CD8-positive, alpha-beta memory T cell (primary cell): Measurements from ENCODE around the gene L3MBTL3. TPM values are rescaled to one million over a fixed set of nuclear protein-coding genes. Genes with fewer than 3 reads are reported as not detected.

ENCODE experiments used
- CTCF ChIA-PET: fragments of 350-600 bp; sonication (Branson Sonifier 250); formaldehyde crosslinking; loops from one replicate; lab custom pipeline; 2021; ENCODE audit warnings: antibody characterized with exemption; lab: Charles Lee
- POLR2A ChIA-PET: fragments of 350-600 bp; sonication (Branson Sonifier 250); formaldehyde crosslinking; loops from one replicate; lab custom pipeline; 2021; ENCODE audit warnings: antibody characterized with exemption; lab: Charles Lee
- DNase-seq, 5 donors: peaks; one replicate each; pipeline versions ENCODE4 v3.0.0 to v3.0.0-alpha.2; 2020 to 2022; ENCODE audit warnings: mixed read lengths in 1 of 5
- H3K27ac ChIP-seq: one replicate; pipeline ENCODE4 v1.7.0; 2013; ENCODE audit warnings: low read depth, mild to moderate bottlenecking, low read length, moderate library complexity
- H3K27me3 ChIP-seq: 2 replicates; pipeline ENCODE4 v1.7.0; 2013; ENCODE audit warnings: low read length, mild to moderate bottlenecking; ENCODE audit not compliant: insufficient read depth, poor library complexity, severe bottlenecking
- H3K36me3 ChIP-seq: 2 replicates; pipeline ENCODE4 v1.7.0; 2013; ENCODE audit warnings: mild to moderate bottlenecking, low read length, moderate library complexity; ENCODE audit not compliant: insufficient read depth
- H3K4me1 ChIP-seq: 2 replicates; pipeline ENCODE4 v1.7.0; 2013; ENCODE audit warnings: mild to moderate bottlenecking, low read length, moderate library complexity; ENCODE audit not compliant: insufficient read depth
- H3K4me3 ChIP-seq: 2 replicates; pipeline ENCODE4 v1.7.0; 2013; ENCODE audit warnings: mild to moderate bottlenecking, low read length
- H3K9me3 ChIP-seq: 2 replicates; pipeline ENCODE4 v1.7.0; 2013; ENCODE audit warnings: mild to moderate bottlenecking, low read length
- H3K27ac Mint-ChIP-seq, 8 donors: one replicate each; pipeline ENCODE4 v1.8.0; 2020 to 2021; ENCODE audit warnings: mixed read lengths in 8 of 8, mild to moderate bottlenecking in 6 of 8, inconsistent platforms in 3 of 8, moderate library complexity in 3 of 8
- H3K27me3 Mint-ChIP-seq, 2 donors: one replicate each; pipeline ENCODE4 v1.8.0; 2020 to 2021; ENCODE audit warnings: mixed read lengths in 2 of 2, mild to moderate bottlenecking in 1 of 2, moderate library complexity in 1 of 2
- H3K36me3 Mint-ChIP-seq, 3 donors: one replicate each; pipeline ENCODE4 v1.8.0; 2020 to 2021; ENCODE audit warnings: mixed read lengths in 3 of 3, inconsistent platforms in 1 of 3, mild to moderate bottlenecking in 1 of 3
- H3K4me1 Mint-ChIP-seq, 3 donors: one replicate each; pipeline ENCODE4 v1.8.0; 2020 to 2021; ENCODE audit warnings: mixed read lengths in 3 of 3, inconsistent platforms in 1 of 3, mild to moderate bottlenecking in 1 of 3
- H3K4me3 Mint-ChIP-seq, 7 donors: one replicate each; pipeline ENCODE4 v1.8.0; 2020 to 2021; ENCODE audit warnings: mixed read lengths in 7 of 7, mild to moderate bottlenecking in 6 of 7, moderate library complexity in 4 of 7, inconsistent platforms in 2 of 7
- H3K9me3 Mint-ChIP-seq, 5 donors: one replicate each; pipeline ENCODE4 v1.8.0; 2020 to 2022; ENCODE audit warnings: mixed read lengths in 5 of 5, mild to moderate bottlenecking in 3 of 5, moderate library complexity in 2 of 5, inconsistent platforms in 1 of 5
- polyA plus RNA-seq: library from polyadenylated mRNA; unstranded; fragments of 300-500 nt; fragmentation: Illumina TruSeq; gene quantifications from one replicate; pipeline ENCODE4 v1.2.3, GENCODE V29; 2021
- total RNA-seq, 2 experiments: library from RNA; stranded (reverse); gene quantifications; one replicate each; pipeline ENCODE4 v1.2.3, GENCODE V29; 2021

L3MBTL3 gene
- total and polyA plus RNA-seq, 3 experiments from 2014 or later, result 6.6 to 11.1 (median 10.2) TPM

- no peaks in the 10 kb centered on the region for H3K27me3 ChIP-seq
- H3K4me3 ChIP-seq, result no peak overlapping the region
- no peak for DNase-seq
- no peak overlapping the region for H3K27ac ChIP-seq
- Mint-ChIP-seq H3K27ac (no peak overlapping the region), H3K36me3 (peaks cover 5 to 45% (median 18%) of the 10 kb centered on the region in 3 donors), H3K27me3 (no peaks in the 10 kb centered on the region), H3K9me3 (no peaks in the 10 kb centered on the region), H3K4me3 (no peak overlapping the region), H3K4me1 (peaks cover 24 to 38% (median 31%) of the 10 kb centered on the region in 3 donors)
- peaks cover 4% of the 10 kb centered on the region for H3K4me1 ChIP-seq
- H3K9me3 ChIP-seq, result no peaks in the 10 kb centered on the region
- H3K36me3 ChIP-seq, result no peaks in the 10 kb centered on the region
- POLR2A ChIA-PET, result no interaction called here
- CTCF ChIA-PET, result no interaction called here
Observed at GRCh38 chr6:130043344-130043743, 25.0 kb downstream of the L3MBTL3 start.

- POLR2A ChIA-PET, result no interaction called here
- Histone ChIP-seq H3K27me3 (no peaks in the 10 kb centered on the region), H3K36me3 (peaks cover 6% of the 10 kb centered on the region), H3K4me3 (no peak overlapping the region), H3K4me1 (peaks cover 4% of the 10 kb centered on the region), H3K9me3 (no peaks in the 10 kb centered on the region), H3K27ac (no peak overlapping the region)
- Mint-ChIP-seq H3K9me3 (no peaks in the 10 kb centered on the region), H3K36me3 (peaks cover 5 to 62% (median 27%) of the 10 kb centered on the region in 3 donors), H3K27me3 (no peaks in the 10 kb centered on the region), H3K27ac (peak overlapping the region in 1 of 8 donors; percentile 9), H3K4me3 (no peak overlapping the region), H3K4me1 (peaks cover 14 to 23% (median 23%) of the 10 kb centered on the region in 3 donors)
- CTCF ChIA-PET, result no interaction called here
- no peak for DNase-seq
Observed at GRCh38 chr6:130045622-130046021, 27.2 kb downstream of the L3MBTL3 start.

- Mint-ChIP-seq H3K36me3 (peaks cover 6 to 70% (median 34%) of the 10 kb centered on the region in 3 donors), H3K27me3 (no peaks in the 10 kb centered on the region), H3K9me3 (no peaks in the 10 kb centered on the region), H3K4me1 (peaks cover 5 to 13% (median 13%) of the 10 kb centered on the region in 3 donors), H3K27ac (no peak overlapping the region), H3K4me3 (no peak overlapping the region)
- no peak overlapping the region for H3K4me3 ChIP-seq
- POLR2A ChIA-PET, result no interaction called here
- H3K36me3 ChIP-seq, result peaks cover 14% of the 10 kb centered on the region
- H3K4me1 ChIP-seq, result no peaks in the 10 kb centered on the region
- H3K27ac ChIP-seq, result no peak overlapping the region
- no peaks in the 10 kb centered on the region for H3K27me3 ChIP-seq
- CTCF ChIA-PET, result interaction anchor here (0.7 to 1.3 kb wide), 2 partner anchors 102 to 236 kb away, joined by 3 read pairs; no protein-coding TSS in a partner anchor
- H3K9me3 ChIP-seq, result no peaks in the 10 kb centered on the region
- no peak for DNase-seq
Observed at GRCh38 chr6:130046671-130047070, 28.3 kb downstream of the L3MBTL3 start.

GRCh38 chr6:130047088-130047995 lies 29.0 kb downstream of the L3MBTL3 start:
- Mint-ChIP-seq H3K27ac (peak overlapping the region in 1 of 8 donors; percentile 82), H3K4me3 (no peak overlapping the region), H3K27me3 (no peaks in the 10 kb centered on the region), H3K4me1 (peaks cover 4 to 11% (median 11%) of the 10 kb centered on the region in 3 donors), H3K9me3 (no peaks in the 10 kb centered on the region), H3K36me3 (peaks cover 8 to 75% (median 37%) of the 10 kb centered on the region in 3 donors)
- Histone ChIP-seq H3K9me3 (no peaks in the 10 kb centered on the region), H3K4me1 (no peaks in the 10 kb centered on the region), H3K27ac (no peak overlapping the region), H3K4me3 (no peak overlapping the region), H3K36me3 (peaks cover 15% of the 10 kb centered on the region), H3K27me3 (no peaks in the 10 kb centered on the region)
- ChIA-PET POLR2A (no interaction called here), CTCF (interaction anchor here (0.7 to 1.3 kb wide), 3 partner anchors 91 to 235 kb away, joined by 3 read pairs; no protein-coding TSS in a partner anchor)
- no peak for DNase-seq

GRCh38 chr6:130050230-130050629 lies 31.8 kb downstream of the L3MBTL3 start:
- H3K4me1 Mint-ChIP-seq, result peaks cover 9 to 15% (median 11%) of the 10 kb centered on the region in 3 donors
- Histone ChIP-seq H3K27ac (no peak overlapping the region), H3K36me3 (peaks cover 23% of the 10 kb centered on the region), H3K27me3 (no peaks in the 10 kb centered on the region), H3K4me3 (no peak overlapping the region), H3K4me1 (no peaks in the 10 kb centered on the region), H3K9me3 (no peaks in the 10 kb centered on the region)
- no peaks in the 10 kb centered on the region for H3K27me3 Mint-ChIP-seq
- POLR2A ChIA-PET, result no interaction called here
- no peaks in the 10 kb centered on the region for H3K9me3 Mint-ChIP-seq
- DNase-seq, result no peak
- H3K27ac Mint-ChIP-seq, result peak overlapping the region in 1 of 8 donors; percentile 80
- CTCF ChIA-PET, result no interaction called here
- no peak overlapping the region for H3K4me3 Mint-ChIP-seq
- H3K36me3 Mint-ChIP-seq, result peaks cover 23 to 83% (median 46%) of the 10 kb centered on the region in 3 donors

- POLR2A ChIA-PET, result no interaction called here
- CTCF ChIA-PET, result no interaction called here
- DNase-seq, result no peak
Observed at GRCh38 chr6:130054725-130055124, 36.3 kb downstream of the L3MBTL3 start.

GRCh38 chr6:130055271-130055670 lies 36.9 kb downstream of the L3MBTL3 start:
- Histone ChIP-seq H3K27ac (no peak overlapping the region), H3K27me3 (no peaks in the 10 kb centered on the region), H3K4me1 (no peaks in the 10 kb centered on the region), H3K9me3 (no peaks in the 10 kb centered on the region), H3K4me3 (no peak overlapping the region), H3K36me3 (peaks cover 24% of the 10 kb centered on the region)
- no peaks in the 10 kb centered on the region for H3K9me3 Mint-ChIP-seq
- peaks cover 12 to 22% (median 17%) of the 10 kb centered on the region in 3 donors for H3K4me1 Mint-ChIP-seq
- ChIA-PET CTCF (no interaction called here), POLR2A (no interaction called here)
- H3K4me3 Mint-ChIP-seq, result no peak overlapping the region
- no peaks in the 10 kb centered on the region for H3K27me3 Mint-ChIP-seq
- H3K36me3 Mint-ChIP-seq, result peaks cover 23 to 80% (median 52%) of the 10 kb centered on the region in 3 donors
- DNase-seq, result no peak
- no peak overlapping the region for H3K27ac Mint-ChIP-seq

More at GRCh38 chr6:130054725-130055124, 36.3 kb downstream of the L3MBTL3 start:
- no peaks in the 10 kb centered on the region for H3K27me3 Mint-ChIP-seq
- Histone ChIP-seq H3K9me3 (no peaks in the 10 kb centered on the region), H3K4me3 (no peak overlapping the region), H3K27me3 (no peaks in the 10 kb centered on the region), H3K27ac (no peak overlapping the region), H3K4me1 (no peaks in the 10 kb centered on the region), H3K36me3 (peaks cover 27% of the 10 kb centered on the region)
- H3K9me3 Mint-ChIP-seq, result no peaks in the 10 kb centered on the region
- H3K27ac Mint-ChIP-seq, result peak overlapping the region in 3 of 8 donors; percentile 1 to 30 (median 24)
- H3K36me3 Mint-ChIP-seq, result peaks cover 23 to 83% (median 57%) of the 10 kb centered on the region in 3 donors
- no peak overlapping the region for H3K4me3 Mint-ChIP-seq
- peaks cover 12 to 22% (median 17%) of the 10 kb centered on the region in 3 donors for H3K4me1 Mint-ChIP-seq

GRCh38 chr6:130057495-130057894 lies 39.1 kb downstream of the L3MBTL3 start:
- Histone ChIP-seq H3K4me3 (no peak overlapping the region), H3K27me3 (no peaks in the 10 kb centered on the region), H3K9me3 (no peaks in the 10 kb centered on the region), H3K4me1 (no peaks in the 10 kb centered on the region), H3K36me3 (peaks cover 11% of the 10 kb centered on the region), H3K27ac (no peak overlapping the region)
- no peak for DNase-seq
- Mint-ChIP-seq H3K36me3 (peaks cover 23 to 75% (median 45%) of the 10 kb centered on the region in 3 donors), H3K4me3 (no peak overlapping the region), H3K27me3 (no peaks in the 10 kb centered on the region), H3K27ac (no peak overlapping the region), H3K4me1 (peaks cover 12 to 22% (median 17%) of the 10 kb centered on the region in 3 donors), H3K9me3 (no peaks in the 10 kb centered on the region)
- POLR2A ChIA-PET, result no interaction called here
- CTCF ChIA-PET, result interaction anchor here (1.0 kb wide), 1 partner anchor 9 kb away, joined by 3 read pairs; no protein-coding TSS in a partner anchor
